ENCODE results near the gene ACOXL.

Gene ACOXL

DNA sequence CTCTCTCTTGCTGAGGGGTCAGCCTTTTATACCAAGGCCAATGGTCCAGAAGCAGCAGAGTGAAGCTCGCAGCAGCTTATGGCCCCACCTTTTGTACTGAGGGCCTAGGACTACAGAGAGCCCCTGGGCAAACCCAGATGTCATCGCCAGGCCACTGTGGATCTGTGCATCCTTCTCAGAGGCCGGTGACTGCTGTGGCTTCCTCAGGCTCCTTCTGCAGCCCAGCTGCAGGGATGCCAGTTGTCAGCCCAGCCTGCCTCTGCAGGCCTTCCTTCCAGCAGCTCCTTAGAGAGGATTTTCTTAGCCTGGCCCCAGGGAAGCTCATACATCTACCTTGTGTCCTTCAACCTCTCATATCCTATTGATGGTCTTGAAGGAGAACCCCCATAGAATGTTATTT is 6.5 kb upstream of the ACOXL start:
- FAIRE-seq: no peak
- TF ChIP-seq, protein P1, sequence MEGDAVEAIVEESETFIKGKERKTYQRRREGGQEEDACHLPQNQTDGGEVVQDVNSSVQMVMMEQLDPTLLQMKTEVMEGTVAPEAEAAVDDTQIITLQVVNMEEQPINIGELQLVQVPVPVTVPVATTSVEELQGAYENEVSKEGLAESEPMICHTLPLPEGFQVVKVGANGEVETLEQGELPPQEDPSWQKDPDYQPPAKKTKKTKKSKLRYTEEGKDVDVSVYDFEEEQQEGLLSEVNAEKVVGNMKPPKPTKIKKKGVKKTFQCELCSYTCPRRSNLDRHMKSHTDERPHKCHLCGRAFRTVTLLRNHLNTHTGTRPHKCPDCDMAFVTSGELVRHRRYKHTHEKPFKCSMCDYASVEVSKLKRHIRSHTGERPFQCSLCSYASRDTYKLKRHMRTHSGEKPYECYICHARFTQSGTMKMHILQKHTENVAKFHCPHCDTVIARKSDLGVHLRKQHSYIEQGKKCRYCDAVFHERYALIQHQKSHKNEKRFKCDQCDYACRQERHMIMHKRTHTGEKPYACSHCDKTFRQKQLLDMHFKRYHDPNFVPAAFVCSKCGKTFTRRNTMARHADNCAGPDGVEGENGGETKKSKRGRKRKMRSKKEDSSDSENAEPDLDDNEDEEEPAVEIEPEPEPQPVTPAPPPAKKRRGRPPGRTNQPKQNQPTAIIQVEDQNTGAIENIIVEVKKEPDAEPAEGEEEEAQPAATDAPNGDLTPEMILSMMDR (IDR thresholded peaks at IDR 0.05; ENCODE audit: insufficient read depth, missing control alignments): no peak

DNA sequence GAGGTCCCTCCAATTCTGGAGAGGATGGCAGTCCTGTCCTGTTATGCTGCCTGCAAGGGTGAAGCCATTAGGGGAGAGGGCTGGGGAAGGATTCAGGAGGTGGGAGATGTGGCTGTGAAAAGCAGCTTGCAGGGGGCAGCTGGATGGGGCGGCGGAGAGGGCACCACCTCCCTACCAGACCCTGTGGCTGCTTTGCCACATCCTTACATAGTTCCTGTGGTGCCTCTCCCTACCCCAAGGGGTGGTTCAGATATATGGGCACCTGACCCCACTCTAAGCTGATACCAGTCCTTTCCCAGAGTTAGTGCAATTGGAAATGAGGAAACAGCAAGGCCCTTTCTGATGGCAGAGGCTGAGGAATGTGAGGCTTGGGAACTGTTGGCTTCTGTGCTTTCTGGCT is 6.1 kb upstream of the ACOXL start:
- TF ChIP-seq, protein P1 (IDR thresholded peaks at IDR 0.05; ENCODE audit: insufficient read depth, missing control alignments): no peak
- FAIRE-seq (no peak), DNase-seq (ENCODE audit: insufficient read length, low spot score) (no peak)

More for the DNA sequence above, 6.5 kb upstream of the ACOXL start:
- no peak for DNase-seq (ENCODE audit: insufficient read length, low spot score)

DNA sequence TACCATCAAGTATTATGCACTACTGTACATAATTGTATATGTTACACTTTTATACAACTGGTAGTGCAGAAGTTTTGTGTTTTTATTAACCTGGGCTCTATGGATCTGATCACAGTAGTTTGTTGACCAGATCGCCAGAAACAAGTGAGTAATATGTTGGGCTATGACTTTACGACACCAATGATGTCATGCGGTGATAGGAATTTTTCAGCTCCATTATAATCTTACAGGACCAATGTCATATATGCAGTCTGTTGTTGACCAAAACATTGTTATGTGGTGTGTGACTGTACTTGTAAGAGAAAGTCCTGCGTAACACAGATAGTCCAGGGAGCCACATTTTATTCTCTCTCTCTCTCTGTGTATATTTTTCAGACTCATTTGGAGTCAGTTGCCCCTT is 4.5 kb upstream of the ACOXL start:
- TF ChIP-seq, protein P1 (IDR thresholded peaks at IDR 0.05; ENCODE audit: insufficient read depth, missing control alignments): no peak
- no peak for DNase-seq (ENCODE audit: insufficient read length, low spot score)
- FAIRE-seq: no peak

DNA sequence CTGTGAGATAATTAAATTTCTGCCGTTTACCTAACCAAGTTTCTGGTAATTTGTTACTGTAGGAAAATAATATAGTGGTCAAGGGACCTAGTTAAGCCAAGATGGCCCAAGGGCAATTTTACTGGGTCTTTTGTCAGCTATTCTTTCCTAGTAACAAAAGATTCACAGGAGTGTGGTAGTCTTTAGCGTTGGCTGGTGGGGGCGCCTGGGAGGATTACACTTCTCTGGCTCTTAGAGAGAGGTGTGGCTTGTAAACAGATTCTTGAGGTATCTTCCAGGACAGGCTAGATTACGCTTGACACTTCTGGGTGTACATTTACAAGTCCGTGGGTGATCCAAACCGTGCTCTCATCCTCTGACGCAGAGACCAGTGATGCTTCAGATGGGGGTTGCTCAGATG is 3.3 kb upstream of the ACOXL start:
- TF ChIP-seq, protein P1 (IDR thresholded peaks at IDR 0.05; ENCODE audit: insufficient read depth, missing control alignments): no peak
- FAIRE-seq (no peak), DNase-seq (ENCODE audit: insufficient read length, low spot score) (no peak)

DNA sequence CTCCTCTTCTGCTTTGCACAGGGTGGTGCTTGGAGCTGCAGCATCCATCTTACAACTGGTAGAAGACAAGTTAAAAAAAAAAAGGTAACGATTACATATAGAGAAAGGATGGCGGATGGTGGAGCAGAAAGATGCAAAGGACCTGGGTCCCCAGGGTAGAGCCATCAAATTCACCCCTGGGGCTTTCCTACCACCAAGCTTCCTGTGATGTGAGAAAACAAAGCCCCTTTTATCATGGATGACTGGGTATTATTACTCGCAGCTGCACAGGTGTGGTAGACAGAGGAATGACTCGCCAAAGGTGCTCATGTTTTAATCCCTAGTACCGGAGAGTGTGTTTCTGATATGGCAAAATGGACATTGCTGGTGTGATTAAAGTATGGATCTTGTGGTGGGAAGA is 1.3 kb upstream of the ACOXL start:
- no peak for FAIRE-seq
- no peak for DNase-seq (ENCODE audit: insufficient read length, low spot score)
- TF ChIP-seq, protein P1 (IDR thresholded peaks at IDR 0.05; ENCODE audit: insufficient read depth, missing control alignments): no peak

DNA sequence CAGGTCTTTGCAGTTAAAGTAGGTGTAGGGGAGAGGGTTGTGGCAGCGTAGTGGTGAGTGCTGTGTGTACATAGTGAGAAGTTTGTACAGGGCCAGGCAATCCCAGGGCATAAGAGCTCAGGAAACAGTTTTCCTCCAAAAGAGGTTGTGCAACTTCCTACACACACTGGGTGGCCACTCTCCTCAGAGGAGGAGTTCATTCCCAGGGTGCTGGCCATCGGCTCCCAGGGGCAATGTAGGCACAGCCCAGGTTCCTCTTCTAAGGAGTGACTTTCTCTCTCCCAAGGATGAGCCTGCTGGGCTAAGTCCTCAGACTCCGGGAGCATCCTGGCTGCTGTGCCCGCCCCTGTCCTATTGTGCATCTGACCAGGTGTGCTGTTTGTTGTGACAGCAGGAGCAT is 3.0 kb downstream of the ACOXL start:
- no peak for DNase-seq (ENCODE audit: insufficient read length, low spot score)
- TF ChIP-seq, protein P1 (IDR thresholded peaks at IDR 0.05; ENCODE audit: insufficient read depth, missing control alignments): no peak

DNA sequence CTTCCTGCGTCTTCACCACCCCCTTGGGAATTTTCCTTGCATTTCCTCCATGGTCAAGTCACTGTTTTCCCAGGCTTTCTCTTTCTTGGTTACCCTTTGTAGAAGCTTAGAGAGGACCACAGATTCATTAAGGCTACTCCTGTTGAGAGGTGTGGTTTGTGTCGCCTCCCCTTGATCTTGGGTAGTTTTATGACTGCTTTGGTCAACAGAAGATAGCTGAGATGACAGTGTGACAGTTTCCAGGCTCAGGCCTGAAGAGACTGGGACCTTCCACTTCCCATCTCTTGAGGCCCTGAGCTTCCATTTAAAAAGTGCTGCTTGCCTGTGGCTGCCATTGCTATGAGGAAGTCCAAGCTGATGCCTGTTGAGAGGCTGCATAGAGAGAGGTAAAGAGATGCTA is 5.4 kb downstream of the ACOXL start:
- FAIRE-seq (no peak), DNase-seq (ENCODE audit: insufficient read length, low spot score) (no peak)
- TF ChIP-seq, protein P1 (IDR thresholded peaks at IDR 0.05; ENCODE audit: insufficient read depth, missing control alignments): no peak

More for the DNA sequence above, 3.0 kb downstream of the ACOXL start:
- FAIRE-seq: no peak
